NCI-H2227 treated with DMSO at 0.1 percent for 48 hours (cell line): ENCODE results near the gene ARHGAP42.

Experiments
- DNase-seq: peaks from one replicate; lab custom pipeline; 2025; lab: John Stamatoyannopoulos, UW

ARHGAP42 gene

GRCh38 chr11:100918551-100919500 lies 231.7 kb downstream of the ARHGAP42 start:
- DNase-seq: no peak

GRCh38 chr11:100920593-100920992 lies 233.5 kb downstream of the ARHGAP42 start:
- DNase-seq: no peak

GRCh38 chr11:100922121-100922520 lies 235.0 kb downstream of the ARHGAP42 start:
- DNase-seq: no peak

- DNase-seq: no peak
These were observed 236.5 kb downstream of the ARHGAP42 start for GRCh38 chr11:100923555-100923954.

GRCh38 chr11:100925935-100926334 lies 238.8 kb downstream of the ARHGAP42 start:
- DNase-seq: no peak

GRCh38 chr11:100927579-100927978 lies 240.5 kb downstream of the ARHGAP42 start:
- no peak for DNase-seq

- no peak for DNase-seq
These were observed 241.3 kb downstream of the ARHGAP42 start for GRCh38 chr11:100928426-100928825.

- no peak for DNase-seq
These were observed 242.3 kb downstream of the ARHGAP42 start for GRCh38 chr11:100929377-100929776.

GRCh38 chr11:100930185-100930778 lies 243.2 kb downstream of the ARHGAP42 start:
- DNase-seq: no peak

GRCh38 chr11:100932474-100933100 lies 245.5 kb downstream of the ARHGAP42 start:
- no peak for DNase-seq

- DNase-seq: no peak
These were observed 249.7 kb downstream of the ARHGAP42 start for GRCh38 chr11:100936781-100937180.

GRCh38 chr11:100939571-100939970 lies 252.5 kb downstream of the ARHGAP42 start:
- no peak for DNase-seq

GRCh38 chr11:100940111-100940510 lies 253.0 kb downstream of the ARHGAP42 start:
- DNase-seq: no peak

- no peak for DNase-seq
These were observed 253.9 kb downstream of the ARHGAP42 start for GRCh38 chr11:100941033-100941432.

- DNase-seq: no peak
These were observed 254.9 kb downstream of the ARHGAP42 start for GRCh38 chr11:100942016-100942415.

- no peak for DNase-seq
These were observed 261.8 kb downstream of the ARHGAP42 start for GRCh38 chr11:100948936-100949335.

- DNase-seq: no peak
These were observed 262.4 kb downstream of the ARHGAP42 start for GRCh38 chr11:100949443-100949842.

- DNase-seq: no peak
These were observed 268.2 kb downstream of the ARHGAP42 start for GRCh38 chr11:100955318-100955717.

- no peak for DNase-seq
These were observed 269.3 kb downstream of the ARHGAP42 start for GRCh38 chr11:100956351-100956750.

GRCh38 chr11:100957499-100957898 lies 270.4 kb downstream of the ARHGAP42 start:
- no peak for DNase-seq

- DNase-seq: no peak
These were observed 274.5 kb downstream of the ARHGAP42 start for GRCh38 chr11:100961633-100962032.

GRCh38 chr11:100963375-100963774 lies 276.3 kb downstream of the ARHGAP42 start:
- DNase-seq: no peak

GRCh38 chr11:100964435-100964834 lies 277.3 kb downstream of the ARHGAP42 start:
- no peak for DNase-seq
